NCI-H460 (cell line): Measurements from ENCODE around the gene ZSWIM9. TPM values are rescaled to one million over a fixed set of nuclear protein-coding genes. Genes with fewer than 3 reads are reported as not detected.

Experiments
- DNase-seq: peaks from one replicate; pipeline ENCODE4 v3.0.0-alpha.2; 2016; ENCODE audit warnings: low read depth; ENCODE audit errors: extremely low read depth
- total RNA-seq: library from RNA; depleted of rRNA; stranded (reverse); fragments of >200 nt; shearing (Covaris generic); gene quantifications from 2 replicates; pipeline ENCODE4 v1.2.3, GENCODE V29; 2014

The ZSWIM9 gene
- total RNA-seq, 1 experiment from 2014 or later = 1.5 TPM

- no peak for DNase-seq
Observed at GRCh38 chr19:48174445-48175030, 4.1 kb downstream of the ZSWIM9 start.

- DNase-seq = no peak
Observed at GRCh38 chr19:48175578-48175977, 5.1 kb downstream of the ZSWIM9 start.

- DNase-seq = no peak
Observed at GRCh38 chr19:48176226-48176625, 5.7 kb downstream of the ZSWIM9 start.

- no peak for DNase-seq
Observed at GRCh38 chr19:48181505-48181904, 11.0 kb downstream of the ZSWIM9 start.

- no peak for DNase-seq
Observed at GRCh38 chr19:48182434-48182833, 12.0 kb downstream of the ZSWIM9 start.

- no peak for DNase-seq
Observed at GRCh38 chr19:48183356-48183755, 12.9 kb downstream of the ZSWIM9 start.

- DNase-seq = no peak
Observed at GRCh38 chr19:48186015-48186414, 15.5 kb downstream of the ZSWIM9 start.

GRCh38 chr19:48186541-48186991 lies 16.1 kb downstream of the ZSWIM9 start:
- DNase-seq = no peak

- no peak for DNase-seq
Observed at GRCh38 chr19:48190288-48190884, 19.9 kb downstream of the ZSWIM9 start.

GRCh38 chr19:48190885-48191284 lies 20.4 kb downstream of the ZSWIM9 start:
- DNase-seq = no peak

GRCh38 chr19:48192750-48193149 lies 22.3 kb downstream of the ZSWIM9 start:
- DNase-seq = no peak

- DNase-seq = no peak
Observed at GRCh38 chr19:48194041-48194843, 23.8 kb downstream of the ZSWIM9 start.

- no peak for DNase-seq
Observed at GRCh38 chr19:48194844-48195830, 24.7 kb downstream of the ZSWIM9 start.

- no peak for DNase-seq
Observed at GRCh38 chr19:48196321-48196763, 25.9 kb downstream of the ZSWIM9 start.

GRCh38 chr19:48196933-48197665 lies 26.6 kb downstream of the ZSWIM9 start:
- DNase-seq = no peak

- DNase-seq = no peak
Observed at GRCh38 chr19:48203222-48203793, 32.8 kb downstream of the ZSWIM9 start.

GRCh38 chr19:48203794-48204628 lies 33.5 kb downstream of the ZSWIM9 start:
- peak; percentile 87 for DNase-seq

GRCh38 chr19:48206397-48207093 lies 36.1 kb downstream of the ZSWIM9 start:
- no peak for DNase-seq
